Gastroesophageal sphincter (tissue), 3 donors: ENCODE measurements around the gene OGDH.

Source experiments
- POLR2A ChIP-seq, 2 donors: fragments of 450-650 bp; IDR thresholded peaks; one replicate each; pipeline ENCODE4 v1.6.1; 2017; ENCODE audit warnings: antibody characterized with exemption in 2 of 2, mild to moderate bottlenecking in 2 of 2, moderate library complexity in 1 of 2
- POLR2AphosphoS5 ChIP-seq: sonication (generic); formaldehyde crosslinking; IDR thresholded peaks from one replicate; pipeline ENCODE4 v1.6.1; 2017; ENCODE audit warnings: antibody characterized with exemption
- TF ChIP-seq, protein P1 (sequence below), 4 experiments: fragments of 200-600 bp in 2 of 4; fragments of 450-650 bp in 2 of 4; sonication (generic) in 1 of 4; IDR thresholded peaks; one replicate each; pipeline ENCODE4 v1.5.1; 2017 to 2019; ENCODE audit warnings: antibody characterized with exemption in 4 of 4, mild to moderate bottlenecking in 2 of 4, moderate library complexity in 2 of 4

GRCh38 chr7:44561962-44562621 is 44.3 kb upstream of the OGDH start:
- TF ChIP-seq, protein P1, sequence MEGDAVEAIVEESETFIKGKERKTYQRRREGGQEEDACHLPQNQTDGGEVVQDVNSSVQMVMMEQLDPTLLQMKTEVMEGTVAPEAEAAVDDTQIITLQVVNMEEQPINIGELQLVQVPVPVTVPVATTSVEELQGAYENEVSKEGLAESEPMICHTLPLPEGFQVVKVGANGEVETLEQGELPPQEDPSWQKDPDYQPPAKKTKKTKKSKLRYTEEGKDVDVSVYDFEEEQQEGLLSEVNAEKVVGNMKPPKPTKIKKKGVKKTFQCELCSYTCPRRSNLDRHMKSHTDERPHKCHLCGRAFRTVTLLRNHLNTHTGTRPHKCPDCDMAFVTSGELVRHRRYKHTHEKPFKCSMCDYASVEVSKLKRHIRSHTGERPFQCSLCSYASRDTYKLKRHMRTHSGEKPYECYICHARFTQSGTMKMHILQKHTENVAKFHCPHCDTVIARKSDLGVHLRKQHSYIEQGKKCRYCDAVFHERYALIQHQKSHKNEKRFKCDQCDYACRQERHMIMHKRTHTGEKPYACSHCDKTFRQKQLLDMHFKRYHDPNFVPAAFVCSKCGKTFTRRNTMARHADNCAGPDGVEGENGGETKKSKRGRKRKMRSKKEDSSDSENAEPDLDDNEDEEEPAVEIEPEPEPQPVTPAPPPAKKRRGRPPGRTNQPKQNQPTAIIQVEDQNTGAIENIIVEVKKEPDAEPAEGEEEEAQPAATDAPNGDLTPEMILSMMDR (IDR thresholded peaks at IDR 0.05), result no peak
- TF ChIP-seq POLR2A (IDR thresholded peaks at IDR 0.05), result no peak
- TF ChIP-seq POLR2AphosphoS5, result no peak
